Colonic mucosa (tissue), 4 donors: Measurements from ENCODE around the gene CLTCL1. TPM values are rescaled to one million over a fixed set of nuclear protein-coding genes. Genes with fewer than 3 reads are reported as not detected.

Source experiments
- DNase-seq: peaks from one replicate; pipeline ENCODE4 v3.0.0-alpha.2; 2020
- H3K27ac ChIP-seq: fragments of 200-600 bp; one replicate; pipeline ENCODE4 v1.8.0; 2021
- H3K27me3 ChIP-seq: fragments of 200-600 bp; one replicate; pipeline ENCODE4 v1.8.0; 2021
- H3K36me3 ChIP-seq: fragments of 200-600 bp; one replicate; pipeline ENCODE4 v1.8.0; 2021
- H3K4me1 ChIP-seq: fragments of 200-600 bp; one replicate; pipeline ENCODE4 v1.8.0; 2021; ENCODE audit warnings: mild to moderate bottlenecking
- H3K4me3 ChIP-seq: fragments of 200-600 bp; one replicate; pipeline ENCODE4 v1.8.0; 2021
- H3K9ac ChIP-seq, 2 donors: one replicate each; pipeline ENCODE4 v1.7.0; 2013; ENCODE audit warnings: control low read depth in 2 of 2, low read depth in 2 of 2, low read length in 2 of 2
- H3K9me3 ChIP-seq: fragments of 200-600 bp; one replicate; pipeline ENCODE4 v1.8.0; 2021
- CTCF ChIP-seq: fragments of 200-600 bp; IDR thresholded peaks from one replicate; pipeline ENCODE4 v1.8.0; 2022; ENCODE audit warnings: antibody characterized with exemption, mild to moderate bottlenecking
- intact Hi-C: fragments of 100-400 bp; cut with DNase I; formaldehyde crosslinking; loops from one replicate; pipeline ENCODE4 v1.14.1; 2022
- total RNA-seq, 2 donors: library from RNA; stranded (reverse); fragmentation: NEBNext Ultra II Directional in 1 of 2; extraction: Animal tissue kit (Norgen Biotek cat#: 25700) in 1 of 2; gene quantifications; one replicate each; pipeline ENCODE4 v1.2.1, GENCODE V29; 2021
- donor health status: healthy.
- donor health status: DM: no; HTN: no; CAD: no.
- donor health status: DM: no; HTN: no; CAD: no.

CLTCL1 gene
- total RNA-seq, 2 donors from 2014 or later = 3.4 to 3.5 TPM

- no peak for DNase-seq
- Histone ChIP-seq H3K36me3 (no peaks in the 10 kb centered on the region), H3K4me1 (no peaks in the 10 kb centered on the region), H3K4me3 (no peak overlapping the region), H3K27ac (no peak overlapping the region), H3K27me3 (no peaks in the 10 kb centered on the region), H3K9ac (no peak overlapping the region), H3K9me3 (no peaks in the 10 kb centered on the region)
- no peak for TF ChIP-seq CTCF
- intact Hi-C loops = no loop called here
Measured at GRCh38 chr22:19232623-19233022, 58.9 kb downstream of the CLTCL1 start.

- Histone ChIP-seq H3K27me3 (no peaks in the 10 kb centered on the region), H3K36me3 (no peaks in the 10 kb centered on the region), H3K4me3 (no peak overlapping the region), H3K9me3 (no peaks in the 10 kb centered on the region), H3K4me1 (no peaks in the 10 kb centered on the region), H3K9ac (no peak overlapping the region), H3K27ac (no peak overlapping the region)
- no peak for DNase-seq
- TF ChIP-seq CTCF = no peak
- intact Hi-C loops = no loop called here
Measured at GRCh38 chr22:19231986-19232385, 59.5 kb downstream of the CLTCL1 start.

GRCh38 chr22:19229600-19229999, 61.9 kb downstream of the CLTCL1 start:
- DNase-seq = no peak
- H3K36me3 ChIP-seq = no peaks in the 10 kb centered on the region
- no peak overlapping the region for H3K4me3 ChIP-seq
- no peaks in the 10 kb centered on the region for H3K4me1 ChIP-seq
- H3K9me3 ChIP-seq = no peaks in the 10 kb centered on the region
- H3K9ac ChIP-seq = no peak overlapping the region
- no peaks in the 10 kb centered on the region for H3K27me3 ChIP-seq
- no peak overlapping the region for H3K27ac ChIP-seq
- intact Hi-C loops = no loop called here
- no peak for TF ChIP-seq CTCF

GRCh38 chr22:19228179-19228578, 63.3 kb downstream of the CLTCL1 start:
- Histone ChIP-seq H3K27ac (no peak overlapping the region), H3K4me1 (no peaks in the 10 kb centered on the region), H3K9me3 (no peaks in the 10 kb centered on the region), H3K27me3 (no peaks in the 10 kb centered on the region), H3K36me3 (no peaks in the 10 kb centered on the region), H3K9ac (no peak overlapping the region), H3K4me3 (no peak overlapping the region)
- TF ChIP-seq CTCF = no peak
- intact Hi-C loops = no loop called here
- no peak for DNase-seq

- Histone ChIP-seq H3K27me3 (no peaks in the 10 kb centered on the region), H3K9me3 (no peaks in the 10 kb centered on the region), H3K4me1 (no peaks in the 10 kb centered on the region), H3K9ac (no peak overlapping the region), H3K36me3 (no peaks in the 10 kb centered on the region), H3K4me3 (no peak overlapping the region), H3K27ac (no peak overlapping the region)
- no peak for TF ChIP-seq CTCF
- DNase-seq = no peak
- intact Hi-C loops = no loop called here
Measured at GRCh38 chr22:19226428-19226827, 65.1 kb downstream of the CLTCL1 start.

- no peak for TF ChIP-seq CTCF
- Histone ChIP-seq H3K9me3 (no peaks in the 10 kb centered on the region), H3K27me3 (no peaks in the 10 kb centered on the region), H3K4me3 (no peak overlapping the region), H3K36me3 (no peaks in the 10 kb centered on the region), H3K4me1 (no peaks in the 10 kb centered on the region), H3K9ac (no peak overlapping the region), H3K27ac (no peak overlapping the region)
- DNase-seq = no peak
- intact Hi-C loops = no loop called here
Measured at GRCh38 chr22:19225560-19225959, 66.0 kb downstream of the CLTCL1 start.
